ENCODE measurements around the gene CSF2. TPM values are rescaled to one million over a fixed set of nuclear protein-coding genes. Genes with fewer than 3 reads are reported as not detected.
"Not testable (repeated sequence)": the region's sequence is repeated elsewhere in the genome, so short reads cannot be mapped to it uniquely, and the experiment has no call there.

CSF2 gene
- total and polyA plus RNA-seq, 2 experiments from 2014 or later = not detected

DNA sequence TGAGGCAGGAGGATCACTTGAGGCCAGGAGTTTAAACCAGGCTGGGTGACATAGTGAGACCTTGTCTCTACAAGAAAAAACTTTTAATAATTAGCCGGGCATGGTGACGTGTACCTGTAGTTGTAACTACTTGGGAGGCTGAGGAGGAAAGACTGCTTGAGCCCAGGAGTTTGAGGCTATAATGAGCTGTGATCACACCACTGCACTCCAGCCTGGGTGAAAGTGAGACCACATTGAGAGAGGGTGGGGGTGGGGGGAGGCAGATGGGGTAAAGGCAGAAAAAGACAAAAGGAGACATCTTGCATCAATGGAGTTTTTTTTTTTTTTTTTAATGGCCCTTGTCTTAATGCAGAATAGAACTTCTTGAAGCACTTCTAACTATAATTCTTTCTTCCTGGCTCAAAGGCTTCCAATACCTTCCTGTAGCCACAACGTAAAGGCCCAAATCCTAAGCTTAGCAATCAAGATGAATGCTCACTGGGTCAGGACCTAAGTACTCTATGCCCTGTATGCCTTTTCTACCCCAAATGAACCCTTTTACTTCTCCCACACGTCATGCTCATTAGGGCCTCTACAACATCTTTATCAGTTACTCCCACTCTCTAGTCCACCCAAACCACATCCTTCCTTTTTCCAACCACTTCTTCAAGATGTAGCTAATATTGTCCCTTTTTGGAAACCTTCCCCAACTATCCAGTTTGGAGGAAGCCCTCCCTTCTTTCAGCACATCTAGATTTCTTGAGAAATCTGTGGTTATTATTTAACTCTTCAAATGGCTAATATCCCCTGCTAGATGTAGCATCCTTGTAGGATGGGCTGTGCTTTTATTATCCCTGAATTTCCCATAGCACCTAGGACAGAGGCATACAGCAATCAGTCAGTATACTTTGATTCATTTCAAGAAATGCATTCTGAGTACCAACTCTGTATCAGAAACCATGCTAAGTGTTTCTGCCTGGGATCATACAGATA, 40.8 kb downstream of the CSF2 start:
- no peaks in the 10 kb centered on the region for H3K9me2 ChIP-seq (replicated peaks; ENCODE audit: insufficient read depth)
- DNase-seq (ENCODE audit: low spot score) = no peak
- H3K4me3 ChIP-seq = no peak overlapping the region
- no peaks in the 10 kb centered on the region for H3K27me3 ChIP-seq
- no peaks in the 10 kb centered on the region for H3K9me3 ChIP-seq (ENCODE audit: low read depth)
- H3K27ac ChIP-seq = no peak overlapping the region
- no peak overlapping the region for H3K4me2 ChIP-seq
- TF ChIP-seq, protein P1, sequence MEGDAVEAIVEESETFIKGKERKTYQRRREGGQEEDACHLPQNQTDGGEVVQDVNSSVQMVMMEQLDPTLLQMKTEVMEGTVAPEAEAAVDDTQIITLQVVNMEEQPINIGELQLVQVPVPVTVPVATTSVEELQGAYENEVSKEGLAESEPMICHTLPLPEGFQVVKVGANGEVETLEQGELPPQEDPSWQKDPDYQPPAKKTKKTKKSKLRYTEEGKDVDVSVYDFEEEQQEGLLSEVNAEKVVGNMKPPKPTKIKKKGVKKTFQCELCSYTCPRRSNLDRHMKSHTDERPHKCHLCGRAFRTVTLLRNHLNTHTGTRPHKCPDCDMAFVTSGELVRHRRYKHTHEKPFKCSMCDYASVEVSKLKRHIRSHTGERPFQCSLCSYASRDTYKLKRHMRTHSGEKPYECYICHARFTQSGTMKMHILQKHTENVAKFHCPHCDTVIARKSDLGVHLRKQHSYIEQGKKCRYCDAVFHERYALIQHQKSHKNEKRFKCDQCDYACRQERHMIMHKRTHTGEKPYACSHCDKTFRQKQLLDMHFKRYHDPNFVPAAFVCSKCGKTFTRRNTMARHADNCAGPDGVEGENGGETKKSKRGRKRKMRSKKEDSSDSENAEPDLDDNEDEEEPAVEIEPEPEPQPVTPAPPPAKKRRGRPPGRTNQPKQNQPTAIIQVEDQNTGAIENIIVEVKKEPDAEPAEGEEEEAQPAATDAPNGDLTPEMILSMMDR (IDR thresholded peaks at IDR 0.05; ENCODE audit: poor library complexity) = no peak
- TF ChIP-seq EZH2 (IDR thresholded peaks at IDR 0.05; ENCODE audit: borderline replicate concordance) (no peak), EZH2phosphoT487 (IDR thresholded peaks at IDR 0.05; ENCODE audit: low read depth, severe bottlenecking, unreplicated experiment) (no peak)
- H4K20me1 ChIP-seq (ENCODE audit: insufficient read depth, poor library complexity, severe bottlenecking) = no peaks in the 10 kb centered on the region
- H3K4me1 ChIP-seq (ENCODE audit: insufficient read depth) = no peaks in the 10 kb centered on the region
- H3K79me2 ChIP-seq = no peaks in the 10 kb centered on the region
- no peaks in the 10 kb centered on the region for H3K36me3 ChIP-seq (replicated peaks; ENCODE audit: insufficient read depth, low read depth)
- 88% methylated on average over 4 of the region's 4 CpGs for WGBS (ENCODE audit: low lambda C conversion rate, missing lambda C conversion rate)
- no peak overlapping the region for H2AFZ ChIP-seq

DNA sequence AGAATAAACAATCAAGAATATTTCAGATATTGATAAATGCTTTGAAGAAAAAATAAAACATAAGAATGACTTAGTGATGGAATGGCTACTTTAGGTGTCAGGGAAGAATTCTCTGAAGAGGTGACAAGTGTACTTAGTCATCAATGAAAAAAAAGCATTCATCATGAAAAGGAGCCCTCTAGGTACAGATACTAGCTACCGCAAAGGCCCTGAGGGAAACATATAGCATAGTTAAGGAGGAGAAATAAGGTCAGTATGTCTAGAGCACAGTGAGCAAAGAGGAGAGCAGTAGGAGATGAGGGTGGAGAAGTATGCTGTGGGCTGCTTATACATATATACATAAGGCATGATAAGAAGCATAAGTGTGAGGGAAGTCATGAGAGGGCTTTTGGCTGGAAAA, 41.8 kb downstream of the CSF2 start:
- Histone ChIP-seq H4K20me1 (ENCODE audit: insufficient read depth, poor library complexity, severe bottlenecking) (no peaks in the 10 kb centered on the region), H3K4me3 (no peak overlapping the region), H3K4me2 (no peak overlapping the region), H2AFZ (no peak overlapping the region), H3K27ac (no peak overlapping the region), H3K9me3 (ENCODE audit: low read depth) (no peaks in the 10 kb centered on the region), H3K9me2 (replicated peaks; ENCODE audit: insufficient read depth) (no peaks in the 10 kb centered on the region), H3K79me2 (no peaks in the 10 kb centered on the region), H3K36me3 (replicated peaks; ENCODE audit: insufficient read depth, low read depth) (no peaks in the 10 kb centered on the region), H3K4me1 (ENCODE audit: insufficient read depth) (no peaks in the 10 kb centered on the region), H3K27me3 (no peaks in the 10 kb centered on the region)
- 100% methylated on average over 1 of the region's 1 CpG for WGBS (ENCODE audit: low lambda C conversion rate, missing lambda C conversion rate)
- no peak for DNase-seq (ENCODE audit: low spot score)
- TF ChIP-seq EZH2phosphoT487 (IDR thresholded peaks at IDR 0.05; ENCODE audit: low read depth, severe bottlenecking, unreplicated experiment) (no peak), EZH2 (IDR thresholded peaks at IDR 0.05; ENCODE audit: borderline replicate concordance) (no peak)
- TF ChIP-seq, protein P1 (IDR thresholded peaks at IDR 0.05; ENCODE audit: poor library complexity) = no peak

DNA sequence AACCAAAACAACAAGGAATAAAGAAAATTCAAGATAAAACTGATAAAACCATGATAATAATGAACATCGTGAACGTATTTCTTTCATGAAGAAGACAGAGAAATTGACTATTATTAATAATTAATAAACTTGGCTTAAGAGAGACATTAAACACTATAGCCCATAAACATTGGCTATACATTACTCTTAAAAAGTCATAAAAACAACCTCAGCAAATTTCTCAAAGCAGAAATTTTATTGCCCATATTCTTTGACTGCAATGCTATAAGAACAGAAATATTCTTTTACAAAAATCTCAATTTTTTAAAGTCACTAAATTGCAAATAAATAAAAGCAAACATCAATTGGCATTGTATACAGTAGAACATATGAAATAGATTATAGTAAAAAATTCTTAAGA, 42.5 kb downstream of the CSF2 start:
- H3K4me2 ChIP-seq = no peak overlapping the region
- H3K79me2 ChIP-seq = no peaks in the 10 kb centered on the region
- no peak overlapping the region for H3K4me3 ChIP-seq
- H4K20me1 ChIP-seq (ENCODE audit: insufficient read depth, poor library complexity, severe bottlenecking) = no peaks in the 10 kb centered on the region
- no peaks in the 10 kb centered on the region for H3K4me1 ChIP-seq (ENCODE audit: insufficient read depth)
- no peaks in the 10 kb centered on the region for H3K9me2 ChIP-seq (replicated peaks; ENCODE audit: insufficient read depth)
- no peak for DNase-seq (ENCODE audit: low spot score)
- H3K9me3 ChIP-seq (ENCODE audit: low read depth) = no peaks in the 10 kb centered on the region
- H3K27ac ChIP-seq = no peak overlapping the region
- H3K27me3 ChIP-seq = no peaks in the 10 kb centered on the region
- H2AFZ ChIP-seq = no peak overlapping the region
- 99% methylated on average over 2 of the region's 2 CpGs for WGBS (ENCODE audit: low lambda C conversion rate, missing lambda C conversion rate)
- no peaks in the 10 kb centered on the region for H3K36me3 ChIP-seq (replicated peaks; ENCODE audit: insufficient read depth, low read depth)
- TF ChIP-seq EZH2 (IDR thresholded peaks at IDR 0.05; ENCODE audit: borderline replicate concordance) (no peak), EZH2phosphoT487 (IDR thresholded peaks at IDR 0.05; ENCODE audit: low read depth, severe bottlenecking, unreplicated experiment) (no peak)
- TF ChIP-seq, protein P1 (IDR thresholded peaks at IDR 0.05; ENCODE audit: poor library complexity) = no peak

DNA sequence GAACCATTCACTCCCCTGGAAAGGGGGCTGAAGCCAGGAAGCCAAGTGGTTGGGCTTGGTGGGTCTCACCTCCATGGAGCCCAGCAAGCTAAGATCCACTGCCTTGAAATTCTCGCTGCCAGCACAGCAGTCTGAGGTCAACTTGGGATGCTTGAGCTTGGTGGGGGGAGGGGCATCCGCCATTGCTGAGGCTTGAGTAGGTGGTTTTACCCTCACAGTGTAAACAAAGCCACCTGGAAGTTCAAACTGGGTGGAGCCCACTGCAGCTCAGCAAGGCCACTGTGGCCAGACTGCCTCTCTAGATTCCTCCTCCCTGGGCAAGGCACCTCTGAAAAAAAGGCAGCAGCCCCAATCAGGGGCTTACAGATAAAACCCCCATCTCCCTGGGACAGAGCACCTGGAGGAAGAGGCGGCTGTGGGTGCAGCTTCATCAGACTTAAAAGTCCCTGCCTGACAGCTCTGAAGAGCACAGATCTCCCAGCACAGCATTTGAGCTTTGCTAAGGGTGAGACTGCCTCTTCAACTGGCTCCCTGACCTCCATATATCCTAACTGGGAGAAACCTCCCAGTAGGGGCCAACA, 43.4 kb downstream of the CSF2 start:
- not testable (repeated sequence) for H3K4me2 ChIP-seq; H3K9me2 ChIP-seq (replicated peaks; ENCODE audit: insufficient read depth); H3K4me3 ChIP-seq; DNase-seq (ENCODE audit: low spot score); H3K36me3 ChIP-seq (replicated peaks; ENCODE audit: insufficient read depth, low read depth); H3K79me2 ChIP-seq; H2AFZ ChIP-seq; H4K20me1 ChIP-seq (ENCODE audit: insufficient read depth, poor library complexity, severe bottlenecking); H3K27ac ChIP-seq; H3K9me3 ChIP-seq (ENCODE audit: low read depth); H3K27me3 ChIP-seq; H3K4me1 ChIP-seq (ENCODE audit: insufficient read depth)
- 61% methylated on average over 3 of the region's 3 CpGs for WGBS (ENCODE audit: low lambda C conversion rate, missing lambda C conversion rate)

DNA sequence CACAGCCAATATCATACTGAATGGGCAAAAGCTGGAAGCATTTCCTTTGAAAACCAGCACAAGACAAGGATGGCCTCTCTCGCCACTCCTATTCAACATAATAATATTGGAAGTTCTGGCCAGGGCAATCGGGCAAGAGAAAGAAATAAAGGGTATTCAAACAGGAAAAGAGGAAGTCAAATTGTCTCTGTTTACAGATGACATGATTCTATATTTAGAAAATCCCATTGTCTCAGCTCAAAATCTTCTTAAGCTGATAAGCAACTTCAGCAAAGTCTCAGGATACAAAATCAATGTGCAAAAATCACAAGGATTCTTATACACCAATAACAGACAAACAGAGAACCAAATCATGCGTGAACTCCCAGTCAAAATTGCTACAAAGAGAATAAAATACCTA, 47.1 kb downstream of the CSF2 start:
- H2AFZ ChIP-seq; H3K4me3 ChIP-seq; H3K4me2 ChIP-seq; H3K27ac ChIP-seq; H4K20me1 ChIP-seq (ENCODE audit: insufficient read depth, poor library complexity, severe bottlenecking); H3K27me3 ChIP-seq; H3K9me2 ChIP-seq (replicated peaks; ENCODE audit: insufficient read depth); H3K36me3 ChIP-seq (replicated peaks; ENCODE audit: insufficient read depth, low read depth); H3K9me3 ChIP-seq (ENCODE audit: low read depth); DNase-seq (ENCODE audit: low spot score); H3K4me1 ChIP-seq (ENCODE audit: insufficient read depth); H3K79me2 ChIP-seq: not testable (repeated sequence)
- 73% methylated on average over 3 of the region's 3 CpGs for WGBS (ENCODE audit: low lambda C conversion rate, missing lambda C conversion rate)

DNA sequence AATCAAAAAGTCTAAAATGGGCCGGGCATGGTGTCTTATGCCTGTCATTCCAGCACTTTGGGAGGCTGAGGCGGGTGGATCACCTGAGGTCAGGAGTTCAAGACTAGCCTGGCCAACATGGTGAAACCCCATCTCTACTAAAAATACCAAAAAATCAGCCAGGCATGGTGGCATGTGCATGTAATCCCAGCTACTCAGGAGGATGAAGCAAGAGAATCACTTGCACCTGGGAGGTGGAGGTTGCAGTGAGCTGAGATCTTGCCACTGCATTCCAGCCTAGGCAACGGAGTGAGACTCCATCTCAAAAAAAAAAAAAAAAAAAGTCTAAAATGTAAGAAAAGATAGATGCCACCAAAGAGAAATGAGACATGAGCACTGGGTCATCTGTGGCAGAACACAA, 49.4 kb downstream of the CSF2 start:
- H3K36me3 ChIP-seq (replicated peaks; ENCODE audit: insufficient read depth, low read depth); H3K27ac ChIP-seq; H3K9me3 ChIP-seq (ENCODE audit: low read depth); H3K4me1 ChIP-seq (ENCODE audit: insufficient read depth); H3K9me2 ChIP-seq (replicated peaks; ENCODE audit: insufficient read depth); H3K79me2 ChIP-seq; H4K20me1 ChIP-seq (ENCODE audit: insufficient read depth, poor library complexity, severe bottlenecking); DNase-seq (ENCODE audit: low spot score); H3K4me2 ChIP-seq; H3K27me3 ChIP-seq; H3K4me3 ChIP-seq; H2AFZ ChIP-seq: not testable (repeated sequence)
- 75% methylated on average over 3 of the region's 3 CpGs for WGBS (ENCODE audit: low lambda C conversion rate, missing lambda C conversion rate)

Measured in hepatocyte (in vitro differentiated cells).